H1 (cell line): ENCODE data around the gene ATP7B. TPM values are rescaled to one million over a fixed set of nuclear protein-coding genes. Genes with fewer than 3 reads are reported as not detected.

Experiments
- CTCF ChIA-PET: fragments of 300-600 bp; sonication (Branson Sonifier 250); formaldehyde crosslinking; loops from one replicate; lab custom pipeline; 2021; ENCODE audit not compliant: partially characterized antibody; lab: Charles Lee
- POLR2A ChIA-PET: fragments of 300-600 bp; sonication (Branson Sonifier 250); formaldehyde crosslinking; loops from one replicate; lab custom pipeline; 2021; ENCODE audit warnings: inconsistent platforms; ENCODE audit not compliant: partially characterized antibody; lab: Charles Lee
- DNase-seq, 2 experiments: peaks; one replicate each; pipeline versions ENCODE4 v3.0.0 to v3.0.0-alpha.2; 2010 to 2022; ENCODE audit warnings: low spot score in 2 of 2, low read depth in 1 of 2, mixed read lengths in 1 of 2
- FAIRE-seq: peaks from 2 replicates; lab custom pipeline; 2011; peaks lifted over from hg19 to GRCh38; lab: Jason Lieb, UNC
- H2AFZ ChIP-seq: 2 replicates; pipeline ENCODE4 v1.8.1; 2012; ENCODE audit warnings: low read length, inconsistent platforms
- H2AK5ac ChIP-seq: 2 replicates; pipeline ENCODE4 v1.6.1; 2013; ENCODE audit warnings: low read depth, low read length
- H2BK120ac ChIP-seq: replicated peaks from 2 replicates; pipeline ENCODE3; 2013; ENCODE audit warnings: low read depth, low read length, inconsistent platforms
- H2BK12ac ChIP-seq: 2 replicates; pipeline ENCODE4 v1.6.1; 2013; ENCODE audit warnings: low read depth, low read length
- H2BK15ac ChIP-seq: 2 replicates; pipeline ENCODE4 v1.6.1; 2013; ENCODE audit warnings: low read length
- H2BK20ac ChIP-seq: 2 replicates; pipeline ENCODE4 v1.6.1; 2013; ENCODE audit warnings: low read length
- H2BK5ac ChIP-seq: 2 replicates; pipeline ENCODE4 v1.6.1; 2013; ENCODE audit warnings: low read depth, low read length
- H3K14ac ChIP-seq: 2 replicates; pipeline ENCODE4 v1.6.1; 2013; ENCODE audit warnings: inconsistent platforms; ENCODE audit not compliant: insufficient read length
- H3K18ac ChIP-seq: 2 replicates; pipeline ENCODE4 v1.6.1; 2013; ENCODE audit warnings: low read length; ENCODE audit errors: extremely low read depth
- H3K23ac ChIP-seq: 2 replicates; pipeline ENCODE4 v1.6.1; 2013; ENCODE audit warnings: inconsistent platforms; ENCODE audit not compliant: insufficient read length
- H3K23me2 ChIP-seq: 2 replicates; pipeline ENCODE4 v1.6.1; 2013; ENCODE audit warnings: low read depth, low read length
- H3K27ac ChIP-seq: 2 replicates; pipeline ENCODE4 v1.6.1; 2011; ENCODE audit warnings: low read depth, low read length, inconsistent platforms
- H3K27me3 ChIP-seq, 4 experiments: replicated peaks in 1 of 4; 1 replicate in 1 of 4; 2 replicates in 3 of 4; pipeline versions ENCODE4 v1.6.1 to v1.8.1; 2011 to 2013; ENCODE audit warnings: low read length in 3 of 4, mild to moderate bottlenecking in 3 of 4, inconsistent platforms in 2 of 4, mixed read lengths in 2 of 4, moderate library complexity in 1 of 4; ENCODE audit not compliant: control insufficient read depth in 3 of 4, insufficient read depth in 3 of 4; ENCODE audit errors: extremely low read depth in 1 of 4
- H3K36me3 ChIP-seq, 4 experiments: 2 replicates each; pipeline versions ENCODE4 v1.6.1 to v1.8.1; 2011 to 2013; ENCODE audit warnings: mild to moderate bottlenecking in 4 of 4, low read length in 3 of 4, moderate library complexity in 2 of 4, control low read depth in 1 of 4, inconsistent platforms in 1 of 4; ENCODE audit not compliant: insufficient read depth in 4 of 4, control insufficient read depth in 2 of 4
- H3K4ac ChIP-seq: replicated peaks from 2 replicates; pipeline ENCODE3; 2013; ENCODE audit warnings: low read length, low read depth, mixed read lengths, inconsistent platforms; ENCODE audit not compliant: insufficient read length
- H3K4me1 ChIP-seq, 4 experiments: replicated peaks in 1 of 4; 1 replicate in 1 of 4; 2 replicates in 3 of 4; pipeline versions ENCODE4 v1.6.1 to v1.8.1; 2011 to 2013; ENCODE audit warnings: low read length in 3 of 4, inconsistent platforms in 2 of 4, mixed read lengths in 1 of 4; ENCODE audit not compliant: insufficient read depth in 4 of 4, control insufficient read depth in 3 of 4
- H3K4me2 ChIP-seq, 2 experiments: 2 replicates each; pipeline versions ENCODE4 v1.6.1 to v1.8.1; 2011 to 2013; ENCODE audit warnings: low read depth in 2 of 2, low read length in 2 of 2, control low read depth in 1 of 2, inconsistent platforms in 1 of 2, mild to moderate bottlenecking in 1 of 2; ENCODE audit not compliant: insufficient read depth in 1 of 2
- H3K4me3 ChIP-seq, 4 experiments: fragments of 200-600, 300-600 bp in 1 of 4; sonication (generic), shearing (Covaris generic), sonication (Bioruptor Twin) in 1 of 4; 2 replicates each; pipeline versions ENCODE4 v1.5.1 to v1.8.1; 2011 to 2016; ENCODE audit warnings: low read length in 4 of 4, low read depth in 3 of 4, control low read depth in 2 of 4, inconsistent platforms in 2 of 4, mild to moderate bottlenecking in 2 of 4, mixed read lengths in 1 of 4, moderate library complexity in 1 of 4; ENCODE audit not compliant: insufficient read depth in 2 of 4; ENCODE audit errors: extremely low read depth in 1 of 4
- H3K56ac ChIP-seq: replicated peaks from 2 replicates; pipeline ENCODE3; 2013; ENCODE audit warnings: low read depth, mild to moderate bottlenecking, mixed read lengths, low read length, inconsistent platforms; ENCODE audit not compliant: insufficient read length
- H3K79me1 ChIP-seq: 2 replicates; pipeline ENCODE4 v1.6.1; 2013; ENCODE audit warnings: low read depth, low read length, control low read depth
- H3K79me2 ChIP-seq, 2 experiments: 2 replicates each; pipeline versions ENCODE4 v1.6.1 to v1.8.1; 2012 to 2013; ENCODE audit warnings: low read length in 2 of 2, mild to moderate bottlenecking in 2 of 2, inconsistent platforms in 1 of 2; ENCODE audit not compliant: insufficient read depth in 2 of 2, control insufficient read depth in 1 of 2
- H3K9ac ChIP-seq, 4 experiments: replicated peaks in 1 of 4; 1 replicate in 1 of 4; 2 replicates in 3 of 4; pipeline versions ENCODE4 v1.6.1 to v1.8.1; 2011 to 2013; ENCODE audit warnings: low read depth in 3 of 4, low read length in 3 of 4, control low read depth in 2 of 4, mild to moderate bottlenecking in 2 of 4, moderate library complexity in 2 of 4, inconsistent platforms in 1 of 4; ENCODE audit errors: extremely low read depth in 1 of 4
- H3K9me3 ChIP-seq, 2 experiments: 2 replicates each; pipeline versions ENCODE4 v1.6.1 to v1.8.1; 2012 to 2013; ENCODE audit warnings: mild to moderate bottlenecking in 2 of 2, moderate library complexity in 2 of 2, control low read depth in 1 of 2, inconsistent platforms in 1 of 2, low read depth in 1 of 2, low read length in 1 of 2, mixed read lengths in 1 of 2; ENCODE audit not compliant: insufficient read depth in 2 of 2
- H4K20me1 ChIP-seq, 2 experiments: replicated peaks in 1 of 2; 2 replicates each; pipeline versions ENCODE3 to v1.8.1; 2011 to 2013; ENCODE audit warnings: inconsistent platforms in 2 of 2, low read length in 2 of 2, mild to moderate bottlenecking in 1 of 2; ENCODE audit not compliant: insufficient read depth in 2 of 2, control insufficient read depth in 1 of 2
- H4K5ac ChIP-seq: 2 replicates; pipeline ENCODE4 v1.6.1; 2013; ENCODE audit warnings: low read length, low read depth, mixed read lengths, inconsistent platforms; ENCODE audit not compliant: insufficient read length
- H4K8ac ChIP-seq: 2 replicates; pipeline ENCODE4 v1.8.0; 2013; ENCODE audit warnings: mild to moderate bottlenecking, moderate library complexity, low read length, inconsistent platforms; ENCODE audit not compliant: insufficient read depth; ENCODE audit errors: extremely low read depth
- H4K91ac ChIP-seq: replicated peaks from 2 replicates; pipeline ENCODE3; 2013; ENCODE audit warnings: low read length, mixed read lengths, inconsistent platforms; ENCODE audit not compliant: insufficient read length
- BCL11A ChIP-seq, 2 experiments: IDR thresholded peaks; one replicate each; pipeline ENCODE4 v1.6.1; 2011; ENCODE audit warnings: low read depth in 2 of 2, low read length in 2 of 2, mild to moderate bottlenecking in 2 of 2
- CBX5 ChIP-seq: fragments of 300-800, 300-1000 bp; sonication (generic); IDR thresholded peaks from 2 replicates; pipeline ENCODE4 v1.7.1; 2016; ENCODE audit warnings: antibody characterized with exemption, low read length, low read depth
- CHD1 ChIP-seq: IDR thresholded peaks from 2 replicates; pipeline ENCODE4 v1.6.1; 2012; ENCODE audit warnings: low read depth, low read length, improper control_type of control experiment
- CTCF ChIP-seq, 3 experiments: IDR thresholded peaks; 1 replicate in 2 of 3; 2 replicates in 1 of 3; pipeline versions ENCODE4 v1.5.1 to v1.6.1; 2011; ENCODE audit warnings: low read length in 3 of 3, mild to moderate bottlenecking in 3 of 3, inconsistent platforms in 2 of 3, low read depth in 1 of 3, moderate library complexity in 1 of 3; ENCODE audit not compliant: insufficient read depth in 1 of 3; ENCODE audit errors: control extremely low read depth in 1 of 3
- EZH2 ChIP-seq: fragments of 200-600 bp; sonication (generic); IDR thresholded peaks from 2 replicates; pipeline ENCODE4 v1.7.1; 2012; ENCODE audit warnings: low read depth, mild to moderate bottlenecking, moderate library complexity, low read length, inconsistent platforms; ENCODE audit not compliant: severe bottlenecking
- HDAC6 ChIP-seq: IDR thresholded peaks from one replicate; pipeline ENCODE4 v1.7.1; 2012; ENCODE audit warnings: low read depth, mild to moderate bottlenecking, inconsistent platforms, low read length, moderate library complexity
- KDM5A ChIP-seq: fragments of 200-600 bp; IDR thresholded peaks from 2 replicates; pipeline ENCODE4 v1.7.1; 2012; ENCODE audit warnings: mild to moderate bottlenecking, low read length, inconsistent platforms, mixed read lengths
- SIN3A ChIP-seq, 2 experiments: IDR thresholded peaks in 1 of 2; conservative IDR thresholded peaks in 1 of 2; 2 replicates each; pipeline ENCODE4 v1.6.1; 2011 to 2012; ENCODE audit warnings: low read length in 2 of 2, improper control_type of control experiment in 1 of 2, low read depth in 1 of 2, mild to moderate bottlenecking in 1 of 2
- SP1 ChIP-seq: IDR thresholded peaks from 2 replicates; pipeline ENCODE4 v1.6.1; 2011; ENCODE audit warnings: low read depth, low read length
- SP2 ChIP-seq: IDR thresholded peaks from 2 replicates; pipeline ENCODE4 v1.6.1; 2012; ENCODE audit warnings: mild to moderate bottlenecking, low read length, inconsistent platforms
- ZNF274 ChIP-seq: IDR thresholded peaks from 2 replicates; pipeline ENCODE4 v1.7.0; 2012; ENCODE audit warnings: low read length, borderline replicate concordance; ENCODE audit errors: extremely low read depth
- WGBS, 2 experiments: shearing (Covaris generic) in 1 of 2; methylation state at CpG; one replicate each; pipeline versions ENCODE4 v1.1.6 to v1.1.7; 2013 to 2015; ENCODE audit warnings: low lambda C conversion rate in 2 of 2, mixed read lengths in 2 of 2, inconsistent platforms in 1 of 2, low coverage in 1 of 2, missing lambda C conversion rate in 1 of 2; ENCODE audit not compliant: insufficient replicate concordance in 2 of 2, insufficient coverage in 1 of 2, insufficient read length in 1 of 2; ENCODE audit errors: extremely low coverage in 1 of 2, missing lambda C conversion rate in 1 of 2; 5-methylcytosine and 5-hydroxymethylcytosine counted together
- polyA plus RNA-seq, 7 experiments: library from polyadenylated mRNA; depleted of rRNA in 3 of 7; stranded (reverse) in 5 of 7; unstranded in 2 of 7; fragments of >200 nt in 5 of 7; fragments of 200-250 nt in 2 of 7; gene quantifications; 1 replicate in 5 of 7; 2 replicates in 1 of 7; 4 replicates in 1 of 7; pipeline versions ENCODE4 v1.2.1 to v1.2.3, GENCODE V29; 2011 to 2013; ENCODE audit warnings: missing spikeins in 2 of 7, mixed read lengths in 2 of 7
- total RNA-seq: library from RNA; stranded (reverse); fragmentation: NEBNext Ultra II Directional; extraction: Animal tissue kit (Norgen Biotek cat#: 25700); gene quantifications from 2 replicates; pipeline ENCODE4 v1.2.1, GENCODE V29; 2021

ATP7B gene
- total and polyA plus RNA-seq, 2 of the 8 experiments (the other 6 are each of a cell fraction or from before 2014, with no cell fraction given) = 4.1 to 9.2 TPM

GRCh38 chr13:52020191-52020590 is 8.9 kb upstream of the ATP7B start:
- no peak overlapping the region for H3K14ac ChIP-seq
- no peak overlapping the region for H4K5ac ChIP-seq
- no peaks in the 10 kb centered on the region; a peak in 2 of 4 replicates for H3K9me3 ChIP-seq
- H3K18ac ChIP-seq = no peak overlapping the region
- H3K79me1 ChIP-seq = peaks cover 3% of the 10 kb centered on the region; the same call in 1 of the 2 replicates
- no peak overlapping the region for H2AK5ac ChIP-seq
- no peak overlapping the region for H2BK120ac ChIP-seq
- H3K27me3 ChIP-seq = no peaks in the 10 kb centered on the region
- no peak overlapping the region for H2BK15ac ChIP-seq
- no peak overlapping the region for H2BK5ac ChIP-seq
- H2AFZ ChIP-seq = no peak overlapping the region
- no peak overlapping the region for H3K56ac ChIP-seq
- H4K8ac ChIP-seq = no peak overlapping the region
- no peak overlapping the region for H4K91ac ChIP-seq
- H3K9ac ChIP-seq = no peak overlapping the region
- WGBS, 2 experiments = 97% methylated on average over 3 of the region's 3 CpGs; no CpG with 5 or more reads in 1 of the 2 experiments
- H2BK20ac ChIP-seq = no peak overlapping the region
- peaks cover 0 to 28% of the 10 kb centered on the region in 2 experiments; a peak in 3 of 4 replicates for H3K79me2 ChIP-seq
- no peak overlapping the region for H3K23ac ChIP-seq
- H3K4me3 ChIP-seq = no peak overlapping the region
- H4K20me1 ChIP-seq = peaks cover 0 to 2% of the 10 kb centered on the region in 2 experiments
- no peak for DNase-seq
- peaks cover 0 to 40% (median 16%) of the 10 kb centered on the region in 4 experiments; a peak in 6 of 8 replicates for H3K36me3 ChIP-seq
- no peak overlapping the region for H3K27ac ChIP-seq
- no peak overlapping the region for H2BK12ac ChIP-seq
- no peaks in the 10 kb centered on the region for H3K23me2 ChIP-seq
- POLR2A ChIA-PET = interaction anchor here (1.0 kb wide), 1 partner anchor 12 kb away, joined by 4 read pairs; no protein-coding TSS in a partner anchor
- no peaks in the 10 kb centered on the region for H3K4me1 ChIP-seq
- H3K4me2 ChIP-seq = no peak overlapping the region
- no peak for FAIRE-seq
- CTCF ChIA-PET = no interaction called here
- no peak overlapping the region for H3K4ac ChIP-seq
- TF ChIP-seq KDM5A (no peak), SP2 (no peak), CBX5 (no peak), SP1 (no peak), ZNF274 (no peak), EZH2 (no peak), SIN3A (conservative IDR thresholded peaks at IDR 0.05 in 1 of 2, IDR thresholded peaks at IDR 0.05 in 1 of 2; ENCODE audit: low read depth in 1 of 2, low read length in 2 of 2) (no peak), CTCF (IDR thresholded peaks at IDR 0.05; ENCODE audit: control extremely low read depth in 1 of 3, insufficient read depth in 1 of 3, low read depth in 1 of 3, low read length in 3 of 3) (no peak), BCL11A (IDR thresholded peaks at IDR 0.05; ENCODE audit: low read depth in 2 of 2, low read length in 2 of 2) (no peak), CHD1 (no peak), HDAC6 (no peak)
